GM21360 (cell line): ENCODE results near the gene UCMA.

Experiments used
- ATAC-seq: cut with Tn5 transposase; IDR thresholded peaks from one replicate; pipeline ENCODE4 v1.9.1; 2021; ENCODE audit warnings: mild to moderate bottlenecking, moderate library complexity; ENCODE audit not compliant: unreplicated experiment

UCMA gene

DNA sequence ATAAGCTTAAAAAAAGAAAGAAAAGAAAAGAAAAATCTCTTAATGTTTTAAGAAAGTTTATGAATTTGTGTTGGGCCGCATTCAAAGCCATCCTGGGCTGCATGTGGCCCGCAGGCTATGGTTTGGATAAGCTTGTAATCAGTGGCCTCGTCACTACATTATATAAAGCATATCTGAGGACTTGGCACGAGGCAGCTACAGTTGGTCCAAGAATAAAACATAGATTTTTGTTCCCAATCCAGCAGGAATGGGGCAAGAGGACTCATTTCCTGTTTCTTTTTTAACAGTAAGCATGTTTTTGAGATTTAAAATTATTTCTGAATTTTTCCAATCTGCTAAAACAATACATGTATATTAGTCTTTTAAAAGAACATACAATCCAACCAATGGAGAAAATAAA, 44.2 kb downstream of the UCMA start:
- no peak for ATAC-seq

DNA sequence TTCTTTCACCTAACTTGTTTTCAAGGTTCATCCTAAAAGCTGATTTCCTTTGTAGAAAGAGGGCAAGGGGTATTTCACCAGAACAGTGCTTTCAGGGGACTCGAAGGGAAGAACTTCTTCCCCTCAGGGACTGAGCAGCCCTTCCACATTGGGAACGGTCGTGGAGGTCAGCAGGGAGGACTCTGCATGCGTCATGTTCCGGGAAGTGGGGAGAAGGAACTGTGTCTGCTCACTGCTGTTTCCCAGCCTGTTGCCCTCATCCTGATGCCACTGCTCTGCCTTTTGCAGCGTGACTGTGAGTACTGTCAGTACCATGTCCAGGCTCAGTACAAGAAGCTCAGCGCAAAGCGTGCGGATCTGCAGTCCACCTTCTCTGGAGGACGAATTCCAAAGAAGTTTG, 45.6 kb downstream of the UCMA start:
- ATAC-seq = no peak

DNA sequence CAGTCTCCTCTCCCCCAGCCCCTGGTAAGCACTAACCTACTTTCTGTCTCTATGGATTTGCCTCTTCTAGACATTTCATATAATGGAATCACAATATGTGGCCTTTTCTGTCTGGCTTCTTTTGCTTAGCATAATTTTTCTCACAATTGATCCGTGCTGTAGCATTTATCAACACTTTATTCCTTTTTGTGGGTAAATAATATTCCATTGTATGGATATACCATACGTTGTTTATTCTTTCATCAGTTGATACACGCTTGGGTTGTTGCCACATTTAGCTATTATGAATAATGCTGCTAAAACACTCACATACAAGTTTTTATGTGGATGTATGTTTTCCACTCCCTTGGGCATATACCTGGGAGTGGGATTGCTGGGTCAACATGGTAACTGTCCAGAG, 47.0 kb downstream of the UCMA start:
- no peak for ATAC-seq

DNA sequence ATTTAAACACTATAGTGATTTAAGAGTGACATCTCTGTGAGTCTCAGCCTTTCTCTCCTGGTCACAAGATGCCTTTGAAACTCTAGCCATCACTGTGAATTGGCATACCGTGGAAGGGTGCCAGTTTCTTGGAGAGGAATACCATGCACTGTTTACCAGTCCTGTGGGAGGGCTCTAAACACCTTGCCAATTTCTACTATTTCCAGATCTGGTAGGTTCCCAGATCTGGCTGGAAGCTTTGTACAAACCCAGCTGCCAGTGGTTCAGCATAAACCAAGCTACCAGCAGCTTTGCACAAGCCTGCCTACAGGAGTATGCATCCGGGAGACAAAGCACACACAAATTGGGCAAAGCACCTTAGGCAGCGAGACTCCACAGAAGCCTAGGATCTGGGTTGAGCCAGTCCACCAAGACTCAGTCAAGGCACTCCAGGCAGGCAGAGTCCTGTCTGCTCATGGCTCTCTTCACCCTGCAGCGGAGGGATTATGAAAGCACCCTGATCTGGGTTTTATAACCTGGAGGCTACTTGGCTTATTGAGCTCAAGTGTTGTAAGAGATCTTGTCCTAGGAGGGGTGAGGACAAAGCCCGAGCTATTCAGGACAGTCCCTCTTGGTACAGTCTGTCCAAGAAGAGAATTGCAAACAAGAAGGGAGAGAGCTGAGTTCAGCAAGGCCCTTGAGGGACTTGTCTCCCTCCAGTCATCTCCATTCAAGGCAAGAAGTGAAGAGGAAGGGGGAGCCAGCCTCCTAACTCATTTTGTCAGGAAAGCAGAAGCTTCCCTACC, 49.3 kb downstream of the UCMA start:
- no peak for ATAC-seq

DNA sequence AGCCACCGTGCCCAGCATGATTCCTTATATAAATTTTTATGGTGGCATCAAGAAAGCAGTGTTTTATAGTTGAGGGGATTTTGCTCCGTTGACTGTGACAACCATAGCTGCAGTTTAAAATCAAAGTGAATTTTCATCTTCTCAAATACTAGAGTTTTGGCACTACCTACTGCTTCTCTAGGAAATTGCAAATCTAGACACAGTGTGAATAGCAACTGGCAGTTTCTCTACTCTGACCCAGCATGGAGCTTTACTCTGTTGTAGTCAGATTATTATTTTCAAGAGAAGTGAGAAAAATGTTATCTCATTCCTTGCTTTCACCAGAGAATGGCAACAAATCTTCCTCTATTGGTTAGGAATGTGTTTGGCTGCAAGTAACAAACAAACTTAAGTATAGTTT, 49.9 kb downstream of the UCMA start:
- no peak for ATAC-seq

DNA sequence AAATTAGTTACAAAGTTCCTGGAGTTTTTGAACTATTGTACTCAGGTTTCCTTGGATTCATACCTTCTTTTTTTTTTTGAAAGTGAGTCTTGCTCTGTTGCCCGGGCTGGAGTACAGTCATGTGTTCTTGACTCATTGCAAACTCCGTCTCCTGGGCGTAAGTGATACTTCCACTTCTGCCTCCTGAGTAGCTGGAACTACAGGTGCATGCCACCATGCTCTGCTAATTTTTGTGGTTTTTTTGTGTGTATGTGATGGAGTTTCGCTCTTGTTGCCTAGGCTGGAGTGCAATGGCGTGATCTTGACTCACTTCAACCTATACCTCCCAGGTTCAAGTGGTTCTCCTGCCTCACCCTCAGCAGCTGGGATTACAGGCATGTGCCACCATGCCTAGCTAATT, 50.5 kb downstream of the UCMA start:
- peak; percentile 67 for ATAC-seq

DNA sequence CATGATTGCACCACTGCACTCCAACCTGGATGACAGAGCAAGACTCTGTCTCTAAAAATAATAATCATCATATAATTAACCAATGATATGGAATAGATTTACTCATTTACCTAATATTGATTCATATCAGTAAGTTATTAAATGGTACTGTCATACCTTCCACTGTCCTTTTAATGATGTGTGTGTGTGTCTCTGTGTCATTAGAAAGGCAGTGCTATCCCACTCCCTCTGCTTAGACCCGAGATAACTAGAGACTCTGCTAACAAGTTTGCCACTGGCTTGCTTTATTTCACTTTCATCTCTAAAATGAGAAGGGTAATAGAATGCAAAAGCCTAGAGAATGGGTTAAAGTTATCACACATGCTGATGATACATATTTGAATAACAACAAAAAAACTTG, 51.8 kb downstream of the UCMA start:
- ATAC-seq = no peak

DNA sequence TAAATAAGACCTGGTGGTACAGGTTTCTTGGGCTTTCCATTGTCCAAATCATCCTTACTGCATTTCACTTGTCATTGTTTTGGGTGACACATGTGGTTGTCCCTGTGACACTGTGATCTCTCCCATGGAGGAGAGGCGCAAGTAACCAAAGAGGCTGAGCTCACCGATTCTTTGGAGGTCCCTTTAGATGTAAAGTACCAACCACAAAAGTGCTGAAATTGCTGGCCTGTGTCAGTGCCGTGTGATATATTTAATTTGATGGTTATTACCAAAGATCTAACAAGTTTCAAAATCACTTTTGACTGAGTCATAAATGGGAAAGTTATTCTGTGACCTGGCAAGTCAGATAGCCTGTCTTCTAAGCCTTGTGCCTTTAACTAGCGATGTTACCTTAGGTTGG, 53.4 kb downstream of the UCMA start:
- ATAC-seq = no peak

DNA sequence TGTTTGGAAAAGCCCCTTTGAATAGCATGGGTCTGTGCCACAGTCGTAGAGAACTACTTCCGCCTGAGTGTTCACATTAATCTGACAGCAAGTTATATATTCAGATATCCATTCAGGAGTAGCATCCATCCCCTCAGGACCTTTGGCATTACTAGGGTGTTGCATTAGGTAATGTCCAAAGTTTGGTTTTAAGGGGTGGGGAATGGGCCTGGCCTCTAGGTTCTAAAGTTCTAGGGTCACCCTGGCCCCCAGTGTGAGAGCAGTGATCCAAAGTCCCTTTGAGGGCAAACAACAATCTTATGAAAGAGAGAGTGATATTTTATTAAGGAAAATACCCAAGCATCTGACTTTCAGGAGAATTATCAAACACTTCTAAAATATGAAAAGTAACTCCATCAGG, 60.6 kb downstream of the UCMA start:
- no peak for ATAC-seq
